ENCODE measurements around the gene OR2T33.

DNA sequence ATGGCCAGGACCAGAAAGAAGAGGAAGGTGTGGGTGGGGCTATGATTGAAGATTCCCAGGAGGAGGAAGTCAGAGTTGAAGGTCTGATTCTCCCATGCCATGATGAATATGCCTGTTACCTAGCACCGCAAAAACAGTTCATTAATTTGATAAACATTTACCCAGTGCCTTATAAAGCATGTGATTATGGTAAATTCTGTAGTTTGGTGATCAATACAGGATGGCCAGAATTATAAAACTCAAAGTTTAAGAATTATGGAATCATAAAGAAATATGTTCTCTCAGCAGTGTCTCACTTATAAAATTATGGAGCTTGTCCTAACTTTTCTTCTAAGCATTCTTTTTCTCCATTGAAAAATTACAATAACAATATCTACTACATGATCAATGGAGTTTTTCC lies 46.7 kb upstream of the OR2T33 start, which contains the start of gene OR2M7:
- TF ChIP-seq, protein P1, sequence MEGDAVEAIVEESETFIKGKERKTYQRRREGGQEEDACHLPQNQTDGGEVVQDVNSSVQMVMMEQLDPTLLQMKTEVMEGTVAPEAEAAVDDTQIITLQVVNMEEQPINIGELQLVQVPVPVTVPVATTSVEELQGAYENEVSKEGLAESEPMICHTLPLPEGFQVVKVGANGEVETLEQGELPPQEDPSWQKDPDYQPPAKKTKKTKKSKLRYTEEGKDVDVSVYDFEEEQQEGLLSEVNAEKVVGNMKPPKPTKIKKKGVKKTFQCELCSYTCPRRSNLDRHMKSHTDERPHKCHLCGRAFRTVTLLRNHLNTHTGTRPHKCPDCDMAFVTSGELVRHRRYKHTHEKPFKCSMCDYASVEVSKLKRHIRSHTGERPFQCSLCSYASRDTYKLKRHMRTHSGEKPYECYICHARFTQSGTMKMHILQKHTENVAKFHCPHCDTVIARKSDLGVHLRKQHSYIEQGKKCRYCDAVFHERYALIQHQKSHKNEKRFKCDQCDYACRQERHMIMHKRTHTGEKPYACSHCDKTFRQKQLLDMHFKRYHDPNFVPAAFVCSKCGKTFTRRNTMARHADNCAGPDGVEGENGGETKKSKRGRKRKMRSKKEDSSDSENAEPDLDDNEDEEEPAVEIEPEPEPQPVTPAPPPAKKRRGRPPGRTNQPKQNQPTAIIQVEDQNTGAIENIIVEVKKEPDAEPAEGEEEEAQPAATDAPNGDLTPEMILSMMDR (IDR thresholded peaks at IDR 0.05), result no peak
- TF ChIP-seq POLR2A (IDR thresholded peaks at IDR 0.05), result no peak

All from testis (tissue), 2 donors.